Measurements from ENCODE around the gene LCLAT1.

LCLAT1 gene

DNA sequence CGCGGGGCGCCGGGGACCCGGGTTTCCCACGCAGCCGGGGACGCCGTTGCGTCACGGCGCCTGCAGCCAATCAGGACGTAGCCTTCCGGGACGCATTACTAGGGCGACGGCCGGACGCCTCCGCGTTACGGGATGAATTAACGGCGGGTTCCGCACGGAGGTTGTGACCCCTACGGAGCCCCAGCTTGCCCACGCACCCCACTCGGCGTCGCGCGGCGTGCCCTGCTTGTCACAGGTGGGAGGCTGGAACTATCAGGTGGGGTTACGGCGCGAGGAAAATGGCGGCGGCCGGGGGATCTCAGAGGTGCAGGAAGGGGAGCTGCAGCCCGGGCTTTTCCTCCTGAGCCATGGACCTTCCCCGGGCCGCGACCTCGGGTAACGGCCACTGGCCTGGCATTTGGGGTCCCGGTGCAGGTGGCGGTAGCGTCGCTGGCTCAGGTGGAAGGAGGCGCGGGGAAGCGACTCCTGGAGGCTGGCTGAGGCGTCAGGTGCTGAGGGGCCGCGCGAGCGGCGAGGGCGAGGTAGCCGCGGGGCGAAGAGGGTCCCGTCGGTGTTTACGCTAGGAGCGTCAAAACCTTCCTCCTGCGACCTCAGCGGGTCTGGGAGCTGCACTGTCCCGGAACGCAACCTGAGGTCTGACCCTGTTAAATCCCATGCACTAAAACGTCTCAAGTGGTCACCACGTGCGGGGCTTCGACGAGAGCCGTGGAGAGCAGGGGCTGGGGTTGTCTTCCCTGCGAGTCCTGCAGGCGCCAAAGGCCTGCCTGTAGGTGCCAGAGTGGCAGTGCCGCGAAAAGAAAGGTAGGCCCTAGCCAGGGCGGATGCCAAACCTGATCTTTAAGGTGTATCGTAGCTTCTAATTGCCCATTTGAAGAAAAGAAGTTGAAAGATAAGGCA lies at the start of gene LCLAT1:
Gene LCLAT1 (plus strand): TSS at position 98 of the 897 bp plus-strand sequence. CDS start 78,345 bp downstream, outside the sequence.
- peak; percentile 72 for DNase-seq (ENCODE audit: low read depth)

DNA sequence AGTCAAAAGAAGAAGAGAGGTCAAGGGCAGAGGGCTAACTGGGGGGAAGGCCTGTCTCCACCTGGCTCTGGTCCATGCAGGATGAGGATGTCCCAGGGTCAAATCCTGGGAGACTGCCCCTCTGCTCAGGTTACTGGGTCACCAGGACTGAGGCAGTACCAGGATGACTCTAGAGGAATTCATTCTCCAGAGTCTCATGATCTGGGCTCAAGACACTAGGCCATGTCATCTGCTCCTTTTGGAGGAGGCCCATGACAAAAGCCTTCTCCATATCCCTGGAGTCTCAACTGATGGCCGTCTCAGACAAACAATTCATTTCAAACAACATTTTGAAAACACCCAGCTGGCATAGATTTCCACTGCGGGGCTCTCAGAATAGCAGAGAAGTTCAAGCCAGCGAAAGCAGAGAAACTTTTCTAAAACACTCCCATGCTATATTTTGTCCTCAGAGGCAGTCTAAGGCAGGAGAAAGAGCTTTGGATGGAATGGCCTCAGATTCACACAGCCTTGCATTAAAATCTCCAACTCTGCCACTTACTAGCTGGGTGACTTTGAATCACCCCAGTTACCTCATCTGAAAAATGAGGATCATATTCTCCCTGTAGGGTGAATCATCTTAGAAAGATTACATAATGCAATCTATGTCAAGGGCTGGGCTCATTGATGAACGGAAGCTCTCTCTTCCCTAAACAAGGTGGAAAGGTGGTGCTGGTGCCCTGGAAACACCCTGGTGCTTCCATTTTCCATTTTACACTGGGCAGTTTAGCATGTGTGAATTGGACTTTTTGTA lies 48.8 kb upstream of the LCLAT1 start:
- no peak for DNase-seq (ENCODE audit: low read depth)

DNA sequence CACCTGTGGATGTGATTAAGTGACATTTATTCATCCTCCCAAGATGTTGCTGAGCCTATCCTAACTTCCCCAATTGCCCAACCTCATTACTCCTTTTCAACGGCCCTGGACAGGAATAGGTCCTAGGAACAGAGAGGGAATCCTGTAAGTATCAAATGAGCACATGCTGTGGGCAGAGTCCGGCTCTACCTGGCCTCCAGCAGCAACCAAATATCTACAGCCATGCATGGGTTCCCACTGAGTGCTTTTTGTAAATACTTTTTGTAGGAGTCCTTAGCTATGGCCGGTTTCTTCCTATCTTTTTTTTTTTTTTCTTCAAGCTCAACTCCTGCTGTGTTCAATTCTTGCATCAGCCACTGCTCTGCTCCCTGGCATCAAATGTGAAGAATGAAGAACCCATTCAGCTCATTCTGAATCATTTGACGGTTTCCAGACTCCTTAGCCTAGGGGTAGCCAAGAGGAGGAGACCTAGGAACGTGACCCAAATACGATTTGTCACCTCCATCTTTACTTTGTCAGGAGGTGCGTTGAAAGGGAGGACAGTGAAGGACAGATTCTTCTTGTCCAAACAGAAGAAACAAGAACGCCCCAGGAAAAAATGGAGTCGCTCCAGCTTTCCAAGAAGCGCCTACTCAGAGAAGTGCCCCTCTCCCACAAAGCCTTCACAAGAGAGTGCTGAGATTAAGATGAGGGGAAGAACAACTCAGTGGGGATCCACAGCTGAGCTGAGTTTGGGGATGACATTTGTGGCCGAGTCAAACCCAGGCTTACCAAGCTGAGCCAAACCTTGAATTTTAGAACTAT lies 46.7 kb upstream of the LCLAT1 start:
- no peak for DNase-seq (ENCODE audit: low read depth)

- no peak for DNase-seq (ENCODE audit: low read depth)
These were observed 44.4 kb upstream of the LCLAT1 start for GRCh38 chr2:30402441-30403182.

- DNase-seq (ENCODE audit: low read depth): no peak
These were observed 43.3 kb upstream of the LCLAT1 start for GRCh38 chr2:30403592-30404312.

DNA sequence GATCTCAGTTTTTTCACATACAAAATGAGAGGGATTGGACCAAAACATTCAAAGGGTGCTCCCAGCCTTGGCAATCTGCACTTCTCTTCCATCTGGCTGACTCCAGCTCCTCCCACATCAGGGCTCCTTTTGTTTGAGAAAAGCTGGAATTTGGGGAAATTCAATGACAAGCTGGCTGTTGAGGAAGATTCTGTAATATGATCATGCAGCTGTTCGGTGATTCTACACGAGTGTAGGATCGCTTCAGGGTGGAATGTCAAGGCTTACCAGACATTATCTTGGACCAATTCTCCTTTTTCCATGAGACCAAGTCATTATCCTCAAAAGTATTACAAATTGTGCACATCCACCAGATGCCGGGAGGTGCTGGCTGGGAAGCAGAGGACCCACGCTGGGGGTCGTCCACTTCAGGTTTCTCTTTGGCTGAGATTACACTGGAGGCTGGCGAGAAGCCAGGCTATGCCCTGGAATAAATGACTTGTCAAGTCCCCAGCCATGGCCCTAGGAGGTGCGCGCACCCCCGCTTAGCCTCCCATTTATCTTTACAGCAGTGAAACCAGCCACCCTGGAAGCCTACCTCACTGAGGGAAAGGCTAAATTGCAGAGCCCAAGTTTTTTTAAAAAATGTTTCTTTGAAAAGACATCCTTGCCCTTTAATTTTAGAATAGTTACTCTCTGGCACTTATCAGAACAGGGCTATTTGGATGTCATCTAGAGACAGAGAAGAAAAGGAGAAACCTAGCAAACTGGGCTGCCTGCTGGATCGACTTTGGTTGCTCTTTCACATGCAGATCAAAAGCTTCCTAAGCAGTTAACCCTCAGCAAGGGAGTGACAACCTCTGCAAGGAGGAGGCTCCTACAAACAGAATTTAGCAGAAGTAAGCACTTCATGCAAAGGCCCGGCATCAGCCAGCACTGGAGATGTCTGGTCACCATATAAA lies 42.5 kb upstream of the LCLAT1 start:
- no peak for DNase-seq (ENCODE audit: low read depth)

- DNase-seq (ENCODE audit: low read depth): no peak
These were observed 41.8 kb upstream of the LCLAT1 start for GRCh38 chr2:30405260-30405605.

GRCh38 chr2:30406853-30407252 lies 40.2 kb upstream of the LCLAT1 start:
- no peak for DNase-seq (ENCODE audit: low read depth)

GRCh38 chr2:30408961-30409387 lies 38.1 kb upstream of the LCLAT1 start:
- no peak for DNase-seq (ENCODE audit: low read depth)

DNA sequence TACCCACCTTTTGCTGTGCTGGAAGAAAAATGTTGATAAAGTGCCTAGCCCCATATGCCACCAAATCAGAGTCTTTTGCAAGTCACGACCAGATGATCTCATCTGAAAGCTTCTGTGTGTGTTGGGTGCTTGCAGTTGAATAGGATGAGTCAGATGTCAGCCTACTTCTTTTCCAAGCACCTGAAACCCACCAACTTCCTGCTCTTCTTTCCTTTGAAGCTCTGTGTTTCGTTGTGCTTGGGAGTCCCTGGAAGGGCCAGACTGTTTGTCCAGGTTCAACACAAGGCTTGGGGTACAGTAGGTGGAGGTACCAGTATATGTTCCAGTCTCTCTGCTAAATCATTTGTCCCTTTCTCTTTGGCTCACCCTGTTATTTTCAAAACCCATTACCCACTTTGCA lies 36.8 kb upstream of the LCLAT1 start:
- DNase-seq (ENCODE audit: low read depth): no peak

DNA sequence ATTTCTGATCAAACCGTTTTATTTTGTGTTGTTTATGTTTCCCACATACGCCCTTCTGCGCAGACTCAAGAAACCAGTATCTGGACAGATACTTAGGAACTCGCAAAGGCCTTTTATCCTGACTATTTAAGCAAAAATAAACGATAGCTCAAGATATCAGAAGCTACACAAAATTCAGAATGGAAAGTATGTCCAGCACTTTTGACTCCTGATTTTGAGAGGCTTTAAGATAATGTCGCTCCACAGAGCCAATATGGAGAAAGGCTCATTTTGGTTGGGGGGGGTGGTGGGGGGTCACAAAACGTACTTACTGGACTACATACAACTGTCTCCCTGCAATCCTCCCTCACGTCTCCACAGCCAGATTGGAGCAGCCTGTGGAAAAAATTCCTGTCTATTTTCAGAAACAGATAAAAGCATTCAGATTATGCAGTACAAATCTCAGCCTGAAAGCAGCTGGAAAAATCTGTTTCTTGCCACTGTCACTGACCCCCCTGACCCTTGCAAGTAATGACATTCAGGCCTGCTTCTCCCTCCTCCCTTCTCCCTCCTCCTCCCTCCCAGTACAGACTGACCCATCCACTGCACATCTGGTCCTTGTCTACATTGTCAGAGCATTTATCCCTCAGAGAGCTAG lies 34.9 kb upstream of the LCLAT1 start:
- no peak for DNase-seq (ENCODE audit: low read depth)

DNA sequence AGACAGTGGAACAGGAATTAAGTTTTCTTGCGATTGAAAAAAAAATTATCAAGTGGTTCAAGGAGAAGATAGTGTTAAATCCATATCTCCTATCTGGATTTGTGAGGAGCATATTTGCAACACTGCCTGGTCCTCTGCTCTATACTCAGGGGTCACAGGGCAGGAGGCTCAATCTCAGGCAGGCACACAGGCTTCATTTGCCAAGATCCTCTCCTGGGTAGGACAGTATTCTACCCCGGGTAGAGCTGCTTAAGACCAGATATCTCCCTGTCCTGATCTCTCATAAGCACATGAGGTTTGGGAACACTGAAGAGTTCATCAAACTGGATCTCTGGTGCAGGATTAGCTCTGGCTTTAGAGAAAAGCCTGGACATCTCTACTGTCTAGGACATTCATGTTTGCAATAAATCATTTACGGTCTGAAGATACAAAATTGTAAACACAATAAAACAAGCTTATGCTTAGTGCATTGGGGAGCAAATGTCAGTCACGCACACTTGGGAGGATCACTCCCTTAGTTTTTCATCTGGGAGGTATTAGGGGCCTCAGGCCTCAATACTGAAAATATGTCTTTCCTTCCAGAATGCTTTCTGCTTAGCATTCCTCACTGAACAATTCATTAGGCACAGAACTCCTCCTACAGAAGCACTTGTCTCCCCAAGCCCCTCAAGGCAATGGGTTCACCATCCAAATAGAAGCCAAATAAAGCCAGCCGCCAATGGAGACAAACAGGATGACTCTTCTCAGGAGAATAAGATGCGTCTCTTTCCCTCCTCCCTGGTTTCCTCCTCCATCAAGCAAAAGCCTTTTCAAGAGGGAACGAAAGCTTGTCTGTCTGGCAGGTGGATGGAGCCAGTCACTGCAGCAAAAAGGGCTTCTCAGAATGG lies 34.1 kb upstream of the LCLAT1 start:
- DNase-seq (ENCODE audit: low read depth): no peak

GRCh38 chr2:30414961-30415360 lies 32.1 kb upstream of the LCLAT1 start:
- no peak for DNase-seq (ENCODE audit: low read depth)

- no peak for DNase-seq (ENCODE audit: low read depth)
These were observed 29.8 kb upstream of the LCLAT1 start for GRCh38 chr2:30417253-30417652.

GRCh38 chr2:30421026-30421603 lies 25.9 kb upstream of the LCLAT1 start:
- no peak for DNase-seq (ENCODE audit: low read depth)

DNA sequence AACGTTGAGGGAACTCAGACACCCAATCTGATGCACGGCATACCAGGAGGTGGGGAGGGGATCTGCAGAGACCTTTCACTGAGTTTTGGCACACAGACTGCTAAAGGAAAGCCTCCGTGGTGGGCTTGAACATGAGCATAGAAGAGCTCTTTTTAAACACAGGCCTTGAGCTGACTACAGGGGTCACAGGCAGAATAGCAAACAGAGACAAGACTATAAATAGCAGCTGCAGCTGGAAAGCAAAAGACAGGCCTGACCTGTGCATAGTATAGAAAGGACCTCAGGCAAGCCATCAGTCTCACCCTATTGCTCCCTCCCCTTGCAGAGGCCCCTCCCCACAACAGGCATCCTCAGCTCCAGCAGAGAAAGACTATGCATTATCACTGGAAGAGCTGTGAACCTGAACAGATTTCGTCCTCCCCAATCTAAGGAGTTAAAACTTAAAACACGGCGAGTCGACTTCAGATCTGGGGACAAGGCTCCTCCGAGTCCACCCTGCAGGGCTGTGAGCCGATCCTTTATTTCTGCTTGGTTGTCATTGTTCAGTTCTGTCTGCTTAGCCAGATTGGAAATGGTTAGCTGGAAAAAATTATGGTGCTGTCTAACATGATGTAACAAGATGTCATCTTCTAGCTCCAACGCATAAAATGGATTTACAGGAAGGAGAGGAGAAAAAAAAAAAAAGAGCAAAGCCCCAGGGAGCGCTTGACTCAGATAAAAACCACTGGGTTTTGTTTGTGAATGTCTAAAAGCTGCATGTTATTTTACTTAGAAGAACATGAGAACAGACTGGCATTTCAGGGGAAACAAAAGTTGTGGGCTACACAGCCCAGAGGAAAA lies 25.2 kb upstream of the LCLAT1 start:
- DNase-seq (ENCODE audit: low read depth): no peak

DNA sequence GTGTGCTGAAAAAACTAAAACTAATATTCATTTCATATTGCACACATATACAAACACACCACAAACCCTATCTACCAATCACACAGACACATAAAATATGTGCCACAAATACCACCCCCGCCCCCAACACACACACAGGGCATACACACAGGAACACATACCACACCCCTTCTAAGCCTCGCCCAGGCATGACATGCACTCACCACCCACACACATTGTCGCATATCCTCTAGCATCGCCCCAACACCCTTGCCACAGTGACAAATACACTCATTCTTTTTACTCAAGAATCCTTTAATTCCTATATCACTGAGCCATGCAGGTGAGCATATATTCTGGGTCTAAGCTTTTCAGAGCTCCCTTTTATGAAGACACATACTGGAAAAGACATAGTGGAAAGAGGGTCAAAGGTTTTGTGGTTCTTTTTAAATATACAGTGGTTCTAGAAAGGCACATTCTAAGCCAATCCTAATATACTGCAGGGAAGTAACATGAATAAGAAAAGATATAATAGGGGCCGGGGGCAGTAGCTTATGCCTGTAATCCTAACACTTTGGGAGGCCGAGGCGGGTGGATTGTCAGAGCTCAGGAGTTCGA lies 24.5 kb upstream of the LCLAT1 start:
- peak; percentile 75 for DNase-seq (ENCODE audit: low read depth)

Measured in activated gamma-delta T cell treated with anti-CD3 and anti-CD28 coated beads, Interleukin-2, amount 50 U/mL, for 16 hours (primary cell).